ENCODE data around the gene SEPTIN3. TPM values are rescaled to one million over a fixed set of nuclear protein-coding genes. Genes with fewer than 3 reads are reported as not detected.

The SEPTIN3 gene
- total RNA-seq, 1 experiment from 2014 or later = 1.5 TPM

GRCh38 chr22:41963453-41964111 is 5.7 kb upstream of the SEPTIN3 start:
- H3K4me2 ChIP-seq = no peak overlapping the region
- no peaks in the 10 kb centered on the region for H3K9me3 ChIP-seq (ENCODE audit: insufficient read depth, low read depth)
- ChIA-PET CTCF (no interaction called here), POLR2A (ENCODE audit: unreplicated experiment) (no interaction called here)
- H3K9me2 ChIP-seq (ENCODE audit: insufficient read depth) = no peaks in the 10 kb centered on the region
- intact Hi-C loops (cut with micrococcal nuclease; ENCODE audit: unreplicated experiment) = no loop called here
- TF ChIP-seq, protein P1, sequence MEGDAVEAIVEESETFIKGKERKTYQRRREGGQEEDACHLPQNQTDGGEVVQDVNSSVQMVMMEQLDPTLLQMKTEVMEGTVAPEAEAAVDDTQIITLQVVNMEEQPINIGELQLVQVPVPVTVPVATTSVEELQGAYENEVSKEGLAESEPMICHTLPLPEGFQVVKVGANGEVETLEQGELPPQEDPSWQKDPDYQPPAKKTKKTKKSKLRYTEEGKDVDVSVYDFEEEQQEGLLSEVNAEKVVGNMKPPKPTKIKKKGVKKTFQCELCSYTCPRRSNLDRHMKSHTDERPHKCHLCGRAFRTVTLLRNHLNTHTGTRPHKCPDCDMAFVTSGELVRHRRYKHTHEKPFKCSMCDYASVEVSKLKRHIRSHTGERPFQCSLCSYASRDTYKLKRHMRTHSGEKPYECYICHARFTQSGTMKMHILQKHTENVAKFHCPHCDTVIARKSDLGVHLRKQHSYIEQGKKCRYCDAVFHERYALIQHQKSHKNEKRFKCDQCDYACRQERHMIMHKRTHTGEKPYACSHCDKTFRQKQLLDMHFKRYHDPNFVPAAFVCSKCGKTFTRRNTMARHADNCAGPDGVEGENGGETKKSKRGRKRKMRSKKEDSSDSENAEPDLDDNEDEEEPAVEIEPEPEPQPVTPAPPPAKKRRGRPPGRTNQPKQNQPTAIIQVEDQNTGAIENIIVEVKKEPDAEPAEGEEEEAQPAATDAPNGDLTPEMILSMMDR (conservative IDR thresholded peaks at IDR 0.05) = no peak
- TF ChIP-seq EZH2 (IDR thresholded peaks at IDR 0.05; ENCODE audit: low read depth) = no peak
- BruUV-seq (replicated peaks) = no TSS peak
- H3F3A ChIP-seq (ENCODE audit: insufficient read depth, low read depth) = no peaks in the 10 kb centered on the region
- H3K36me3 ChIP-seq (ENCODE audit: low read depth) = no peaks in the 10 kb centered on the region
- H4K20me1 ChIP-seq (ENCODE audit: insufficient read depth) = no peaks in the 10 kb centered on the region
- H3K4me3 ChIP-seq = no peak overlapping the region
- no peak for DNase-seq
- no peaks in the 10 kb centered on the region for H3K4me1 ChIP-seq (replicated peaks; ENCODE audit: insufficient read depth)
- H3K79me2 ChIP-seq (ENCODE audit: low read depth) = no peaks in the 10 kb centered on the region
- no peak overlapping the region for H3K27ac ChIP-seq
- H3K27me3 ChIP-seq (ENCODE audit: insufficient read depth, low read depth) = no peaks in the 10 kb centered on the region
- no peak overlapping the region for H2AFZ ChIP-seq

DNA sequence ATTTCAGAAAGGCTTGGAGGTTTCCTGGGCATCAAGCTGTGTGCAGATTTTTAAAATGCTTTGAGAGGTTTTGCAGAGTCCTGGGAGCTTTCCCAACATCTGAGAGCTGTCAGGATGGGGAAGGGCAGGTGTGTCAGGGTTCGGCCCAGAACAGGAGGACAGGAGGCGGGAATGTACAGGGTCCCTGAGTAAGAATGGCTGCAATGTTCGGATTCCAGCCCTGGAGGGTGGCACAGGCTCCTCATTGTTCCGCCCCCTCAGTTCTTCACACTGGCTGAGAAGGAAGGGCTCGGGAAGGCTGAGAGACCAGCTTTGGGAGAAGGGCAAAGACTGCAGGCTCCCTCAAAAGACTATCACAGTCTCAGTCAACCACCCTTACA is 5.1 kb upstream of the SEPTIN3 start:
- intact Hi-C loops (cut with micrococcal nuclease; ENCODE audit: unreplicated experiment) = no loop called here
- no peak for DNase-seq
- no TSS peak for BruUV-seq (replicated peaks)
- no peak overlapping the region for H3K4me2 ChIP-seq
- H3F3A ChIP-seq (ENCODE audit: insufficient read depth, low read depth) = no peaks in the 10 kb centered on the region
- H3K27me3 ChIP-seq (ENCODE audit: insufficient read depth, low read depth) = no peaks in the 10 kb centered on the region
- no peaks in the 10 kb centered on the region for H3K79me2 ChIP-seq (ENCODE audit: low read depth)
- no peaks in the 10 kb centered on the region for H3K9me3 ChIP-seq (ENCODE audit: insufficient read depth, low read depth)
- no peak overlapping the region for H3K4me3 ChIP-seq
- POLR2A ChIA-PET (ENCODE audit: unreplicated experiment) = interaction anchor here (0.6 kb wide), 2 partner anchors 26 to 513 kb away, joined by 3 to 4 read pairs; no protein-coding TSS in a partner anchor
- no peaks in the 10 kb centered on the region for H3K9me2 ChIP-seq (ENCODE audit: insufficient read depth)
- no peaks in the 10 kb centered on the region for H4K20me1 ChIP-seq (ENCODE audit: insufficient read depth)
- no peaks in the 10 kb centered on the region for H3K4me1 ChIP-seq (replicated peaks; ENCODE audit: insufficient read depth)
- H2AFZ ChIP-seq = no peak overlapping the region
- no peak for TF ChIP-seq EZH2 (IDR thresholded peaks at IDR 0.05; ENCODE audit: low read depth)
- TF ChIP-seq, protein P1 (conservative IDR thresholded peaks at IDR 0.05) = no peak
- H3K36me3 ChIP-seq (ENCODE audit: low read depth) = no peaks in the 10 kb centered on the region
- no peak overlapping the region for H3K27ac ChIP-seq
- CTCF ChIA-PET = interaction anchor here (0.6 kb wide), 1 partner anchor 475 kb away, joined by 5 read pairs; no protein-coding TSS in a partner anchor

GRCh38 chr22:41966225-41966606 is 3.0 kb upstream of the SEPTIN3 start:
- Histone ChIP-seq H3K79me2 (ENCODE audit: low read depth) (no peaks in the 10 kb centered on the region), H3F3A (ENCODE audit: insufficient read depth, low read depth) (no peaks in the 10 kb centered on the region), H3K27ac (no peak overlapping the region), H3K4me1 (replicated peaks; ENCODE audit: insufficient read depth) (no peaks in the 10 kb centered on the region), H4K20me1 (ENCODE audit: insufficient read depth) (no peaks in the 10 kb centered on the region), H3K4me3 (no peak overlapping the region), H3K36me3 (ENCODE audit: low read depth) (no peaks in the 10 kb centered on the region), H3K9me3 (ENCODE audit: insufficient read depth, low read depth) (no peaks in the 10 kb centered on the region), H3K27me3 (ENCODE audit: insufficient read depth, low read depth) (peaks cover 7% of the 10 kb centered on the region; the same call in 1 of the 2 replicates), H3K4me2 (no peak overlapping the region), H2AFZ (no peak overlapping the region), H3K9me2 (ENCODE audit: insufficient read depth) (no peaks in the 10 kb centered on the region)
- intact Hi-C loops (cut with micrococcal nuclease; ENCODE audit: unreplicated experiment) = loop anchor here (1.0 to 5.0 kb wide), 3 partner anchors 125 to 641 kb away; no protein-coding TSS in a partner anchor
- CTCF ChIA-PET = interaction anchor here (0.5 to 0.7 kb wide), 2 partner anchors 134 to 1381 kb away, joined by 7 to 14 read pairs; no protein-coding TSS in a partner anchor
- TF ChIP-seq, protein P1 (conservative IDR thresholded peaks at IDR 0.05) = no peak
- no peak for TF ChIP-seq EZH2 (IDR thresholded peaks at IDR 0.05; ENCODE audit: low read depth)
- POLR2A ChIA-PET (ENCODE audit: unreplicated experiment) = interaction anchor here (0.6 kb wide), 1 partner anchor 1404 kb away, joined by 20 read pairs; no protein-coding TSS in a partner anchor
- peak in 1 of 2 experiments; percentile 24 for DNase-seq
- no TSS peak for BruUV-seq (replicated peaks)
